Pulmonary artery endothelial cell (primary cell): ENCODE data around the gene SLC2A9. TPM values are rescaled to one million over a fixed set of nuclear protein-coding genes. Genes with fewer than 3 reads are reported as not detected.
"Not testable (repeated sequence)": the region's sequence is repeated elsewhere in the genome, so short reads cannot be mapped to it uniquely, and the experiment has no call there.

Source experiments
- DNase-seq: peaks from one replicate; pipeline ENCODE4 v3.0.0-alpha.2; 2011; ENCODE audit warnings: low read depth, low spot score
- total RNA-seq: library from RNA; depleted of rRNA; stranded (reverse); fragments of >200 nt; gene quantifications from 2 replicates; pipeline ENCODE4 v1.2.3, GENCODE V29; 2014

The SLC2A9 gene
- total RNA-seq, 1 donor from 2014 or later, result 0.92 TPM

DNA sequence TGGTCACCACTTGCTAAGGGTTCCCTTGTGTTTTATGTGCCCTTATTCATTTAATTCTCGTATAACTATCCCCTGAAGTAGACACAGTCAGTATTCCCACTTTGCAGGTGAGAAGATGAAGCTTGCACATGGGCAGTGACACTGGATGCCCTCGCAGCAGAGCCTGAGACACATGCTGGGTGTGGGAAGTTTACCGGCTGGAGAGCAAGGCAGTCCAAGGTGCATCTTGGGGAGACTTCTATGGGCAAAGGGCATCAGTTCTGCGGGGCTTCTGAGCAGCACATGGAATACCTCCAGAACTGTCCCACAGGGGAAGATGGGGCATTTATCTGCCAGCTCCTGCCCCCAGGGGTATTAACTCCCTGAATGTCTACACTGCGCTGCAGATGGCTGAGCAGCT is 92.2 kb downstream of the SLC2A9 start:
- DNase-seq, result no peak

- no peak for DNase-seq
These were observed 93.8 kb downstream of the SLC2A9 start for GRCh38 chr4:9927341-9928007.

GRCh38 chr4:9926586-9926985 is 94.7 kb downstream of the SLC2A9 start:
- DNase-seq, result no peak

GRCh38 chr4:9925750-9926439 is 95.4 kb downstream of the SLC2A9 start:
- no peak for DNase-seq

DNA sequence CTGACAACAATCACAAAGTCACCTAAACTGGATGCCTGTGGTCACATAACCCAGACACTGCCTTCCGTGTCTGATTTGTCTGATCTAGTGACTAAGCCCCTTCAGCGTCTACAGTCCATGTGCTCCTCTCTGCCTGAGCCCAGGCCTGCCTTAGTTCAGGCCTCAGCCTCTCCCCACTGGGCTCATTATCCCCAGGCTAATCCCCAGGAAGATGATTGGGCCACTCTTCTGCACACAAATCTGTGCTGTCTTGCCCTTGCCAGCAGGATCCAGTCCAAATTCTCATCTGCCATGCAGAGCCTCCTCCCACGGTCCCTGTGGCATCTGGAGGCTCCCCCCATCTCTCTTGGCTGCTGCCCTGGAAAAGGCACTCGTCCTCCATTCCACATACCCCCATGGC is 96.5 kb downstream of the SLC2A9 start:
- no peak for DNase-seq

DNA sequence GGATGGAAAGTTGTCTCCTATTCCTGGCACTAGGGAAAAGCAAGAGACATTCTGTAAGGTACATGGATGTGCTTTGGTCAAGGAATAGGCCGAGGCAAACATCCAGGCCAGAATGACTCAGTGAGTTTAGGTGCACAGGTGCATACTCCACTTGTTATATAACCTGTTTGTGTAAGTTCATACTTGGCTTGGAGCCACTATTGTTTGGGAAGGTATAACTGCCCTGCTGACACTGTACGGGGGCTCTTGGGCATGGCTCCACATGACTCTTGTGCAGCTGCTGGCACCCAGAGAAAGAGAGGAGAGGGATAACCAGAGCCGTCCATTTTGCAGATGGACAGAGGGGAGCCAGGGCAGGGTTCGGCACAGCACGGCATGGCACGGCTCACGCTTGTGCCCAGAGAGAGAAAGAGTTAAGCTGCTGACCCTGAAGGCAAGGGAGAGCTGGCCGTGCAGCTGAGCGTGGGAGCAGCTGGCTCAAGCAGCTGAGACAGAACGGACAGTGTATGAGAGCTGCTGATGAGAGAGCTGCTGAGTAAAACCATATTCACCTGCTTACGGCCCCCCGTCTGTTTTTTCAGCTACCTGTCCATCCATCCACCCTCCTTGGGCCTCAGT is 98.0 kb downstream of the SLC2A9 start:
- no peak for DNase-seq

GRCh38 chr4:9921326-9921725 is 100.0 kb downstream of the SLC2A9 start:
- no peak for DNase-seq

- DNase-seq, result no peak
These were observed 101.3 kb downstream of the SLC2A9 start for GRCh38 chr4:9920029-9920428.

DNA sequence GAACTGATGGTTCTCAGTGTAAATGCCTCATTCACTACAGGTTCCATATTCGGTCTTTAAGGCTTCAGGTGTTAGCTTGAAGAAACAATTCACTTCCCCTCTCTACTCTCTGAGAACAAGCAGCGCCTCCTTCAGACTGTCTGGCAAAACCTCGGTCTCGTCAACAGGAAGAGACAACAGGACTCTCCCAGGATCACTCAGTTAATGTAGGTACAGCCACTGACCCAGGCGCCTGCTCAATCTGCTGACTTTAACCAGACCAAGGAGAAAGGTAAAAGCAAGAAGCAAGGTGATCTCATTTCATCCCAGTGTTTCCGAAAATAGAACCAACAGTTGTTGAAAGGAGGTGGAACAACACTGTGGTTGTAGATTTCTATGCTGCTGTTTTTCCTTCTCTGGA is 102.2 kb downstream of the SLC2A9 start:
- no peak for DNase-seq

DNA sequence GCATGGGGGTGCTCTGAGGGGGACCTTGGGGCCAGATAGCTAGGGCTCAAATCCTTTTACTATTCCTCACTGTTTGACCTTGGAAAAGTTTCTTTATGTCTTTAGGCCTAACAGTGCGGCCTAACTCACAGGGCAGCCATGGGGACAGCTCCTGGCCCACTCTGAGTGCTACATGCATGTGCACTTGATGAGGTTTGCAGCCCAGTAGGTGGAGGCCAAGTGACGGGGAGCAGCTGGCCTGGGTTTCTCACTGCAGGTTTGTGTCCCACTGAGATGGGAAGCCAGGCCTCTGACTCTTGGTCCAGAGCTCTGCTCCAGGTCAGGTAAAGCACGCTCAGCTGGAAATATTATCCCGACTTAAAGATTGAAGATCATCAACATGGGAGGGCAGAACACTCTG is 102.8 kb downstream of the SLC2A9 start:
- DNase-seq, result no peak

DNA sequence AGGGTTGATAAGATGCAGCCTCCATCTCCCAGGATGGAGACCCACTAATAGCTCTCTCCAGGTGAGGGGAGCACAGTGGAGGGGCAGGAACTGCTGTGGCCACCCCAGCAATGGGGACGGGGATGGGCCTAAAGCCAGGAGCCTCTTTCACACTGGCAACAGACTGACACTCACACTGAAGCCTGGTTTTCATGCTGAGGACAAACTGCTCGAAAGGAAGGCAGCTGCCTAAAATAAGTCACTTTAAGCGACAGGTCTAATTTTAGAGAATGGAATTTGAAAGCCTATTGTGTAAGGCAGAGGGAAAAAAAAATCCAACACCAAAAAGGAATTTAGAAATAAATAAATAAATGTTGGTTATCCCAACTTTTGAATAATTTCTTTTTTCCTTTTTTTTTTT is 104.4 kb downstream of the SLC2A9 start:
- DNase-seq, result no peak

DNA sequence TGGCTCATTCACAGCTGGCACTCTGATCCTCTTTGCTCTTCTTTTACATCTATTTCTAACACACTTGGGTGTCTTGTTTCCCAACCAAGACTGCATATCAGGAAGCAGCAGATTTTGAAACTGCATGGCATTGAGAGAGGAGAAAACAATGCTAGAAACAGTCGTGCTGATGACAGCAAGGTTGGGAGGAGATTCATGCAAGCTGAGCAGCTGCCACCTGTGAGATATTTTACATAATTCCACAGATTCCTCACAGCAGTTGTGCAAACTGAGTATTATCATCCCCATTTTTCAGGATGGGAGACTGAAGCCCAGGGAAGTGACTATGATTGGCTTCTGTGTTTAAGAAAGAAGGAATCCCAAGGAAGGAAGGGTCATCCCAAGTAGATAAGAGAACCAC is 105.0 kb downstream of the SLC2A9 start:
- DNase-seq, result no peak

GRCh38 chr4:9913846-9914245 is 107.5 kb downstream of the SLC2A9 start:
- no peak for DNase-seq

DNA sequence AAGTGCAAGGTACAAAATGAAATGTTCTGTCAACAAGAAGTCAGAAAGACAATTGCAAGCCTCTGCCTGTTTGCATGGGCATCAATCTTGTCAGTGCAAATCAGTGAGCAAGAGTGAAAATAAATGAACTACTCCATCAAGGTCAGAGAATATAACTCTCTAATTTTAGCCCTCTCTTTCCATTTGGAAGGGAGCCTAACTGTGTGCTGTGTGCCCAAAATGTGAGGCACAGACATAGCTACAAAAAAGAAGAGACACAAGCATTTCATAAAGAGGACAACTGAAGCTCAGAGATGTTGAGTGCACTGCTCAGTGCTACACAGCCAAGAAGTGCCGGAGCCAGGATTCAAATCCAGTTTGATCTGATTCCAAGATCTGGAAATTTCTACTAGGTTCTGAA is 114.3 kb downstream of the SLC2A9 start:
- no peak for DNase-seq

- DNase-seq, result no peak
These were observed 116.2 kb downstream of the SLC2A9 start for GRCh38 chr4:9904976-9905587.

- DNase-seq, result no peak
These were observed 118.0 kb downstream of the SLC2A9 start for GRCh38 chr4:9903317-9903716.

DNA sequence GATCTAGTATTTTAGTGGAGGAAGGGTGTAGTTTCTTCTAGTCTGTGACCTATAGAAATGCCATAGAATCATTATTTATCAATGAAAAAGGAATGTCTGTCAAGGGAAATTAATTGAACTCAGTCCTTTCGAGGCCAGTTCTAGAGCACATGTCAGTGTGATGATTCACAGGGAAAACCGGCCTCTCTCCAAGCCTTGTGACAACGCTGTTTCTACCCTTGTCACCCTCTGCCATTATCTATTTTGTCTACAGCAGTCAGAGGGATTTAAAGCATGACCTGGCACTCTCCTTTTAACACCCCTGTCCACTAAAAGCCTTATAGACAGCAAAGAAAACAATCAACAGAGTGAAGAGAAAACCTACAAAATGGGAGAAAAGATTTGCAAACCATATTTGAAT is 120.0 kb downstream of the SLC2A9 start:
- no peak for DNase-seq

DNA sequence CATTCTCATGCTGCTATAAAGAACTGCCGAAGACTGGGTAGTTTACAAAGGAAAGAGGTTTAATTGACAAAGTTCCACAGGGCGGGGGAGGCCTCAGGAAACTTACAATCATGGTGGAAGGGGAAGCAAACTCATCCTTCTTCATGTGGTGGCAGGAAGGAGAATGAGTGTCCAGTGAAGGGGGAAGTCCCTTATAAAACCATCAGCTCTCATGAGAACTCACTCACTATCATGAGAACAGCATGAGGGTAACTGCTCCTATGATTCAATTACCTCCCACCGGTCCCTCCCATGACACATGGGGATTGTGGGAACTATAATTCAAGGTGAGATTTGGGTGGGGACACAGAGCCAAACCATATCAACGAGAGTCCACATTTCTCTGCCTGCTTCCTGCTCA is 120.7 kb downstream of the SLC2A9 start:
- not testable (repeated sequence) for DNase-seq

DNA sequence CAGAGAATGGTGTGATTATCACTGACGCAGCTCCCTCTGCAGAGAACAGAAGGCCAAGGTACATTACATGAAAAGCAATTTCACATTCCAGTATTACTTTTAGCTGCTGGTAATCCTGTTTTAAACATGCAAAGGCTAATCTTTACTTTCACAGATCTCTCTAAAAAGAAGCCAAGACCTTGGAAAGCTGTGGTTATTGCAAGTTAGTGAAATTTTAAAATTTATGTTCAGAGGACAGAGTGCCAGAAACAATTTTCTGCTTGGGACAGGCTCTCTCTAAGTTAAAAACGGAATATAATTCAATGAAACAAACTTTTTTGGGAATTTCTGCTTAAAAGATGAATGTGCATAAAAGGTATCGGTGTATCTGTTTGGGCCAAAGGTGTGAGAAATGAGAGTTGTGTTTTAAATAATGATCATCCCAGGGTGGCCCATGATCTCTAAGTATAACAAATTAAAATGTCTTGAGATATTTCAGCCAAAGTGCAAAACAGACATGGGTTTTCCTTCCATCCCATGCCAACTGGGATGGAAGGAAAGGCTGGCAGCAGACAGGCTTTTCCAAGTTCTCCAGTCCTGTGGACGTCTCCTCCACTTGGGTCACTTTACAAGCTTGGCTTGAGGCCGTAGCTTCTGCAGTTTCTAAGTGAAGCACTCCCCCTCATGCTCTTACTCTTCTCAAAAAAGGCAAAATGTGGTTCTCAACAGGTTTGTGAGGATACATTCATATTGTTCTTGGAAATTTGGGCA is 121.8 kb downstream of the SLC2A9 start:
- DNase-seq, result no peak

GRCh38 chr4:9898596-9899305 is 122.5 kb downstream of the SLC2A9 start:
- DNase-seq, result no peak

DNA sequence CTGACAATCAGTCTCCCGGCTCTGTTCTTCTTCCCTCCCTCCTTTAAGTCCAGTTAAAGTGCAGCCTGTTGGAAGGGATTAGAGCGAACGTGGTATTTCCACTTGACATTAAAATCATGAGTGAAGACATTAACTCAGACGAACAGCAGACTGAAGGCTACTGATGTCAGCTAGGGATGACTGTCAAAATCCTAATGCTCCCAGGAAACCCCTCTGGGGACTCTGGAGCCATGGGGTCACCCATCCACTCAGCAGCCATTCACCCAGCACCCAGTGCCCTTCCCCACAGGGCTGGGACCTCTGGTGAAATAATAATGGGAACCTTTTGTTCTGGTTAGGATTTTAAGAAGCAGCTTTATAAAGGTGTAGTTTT is 126.0 kb downstream of the SLC2A9 start:
- DNase-seq, result no peak
